GM23248 (cell line): ENCODE measurements around the gene TAF1B. TPM values are rescaled to one million over a fixed set of nuclear protein-coding genes. Genes with fewer than 3 reads are reported as not detected.
A peak's percentile ranks its signal among the peaks of the same experiment; 100 is the strongest.

ENCODE experiments used
- DNase-seq: peaks from one replicate; pipeline ENCODE4 v3.0.0-alpha.2; 2015
- H2AFZ ChIP-seq: fragments of 200-600 bp; sonication (generic); 2 replicates; pipeline ENCODE4 v1.6.1; 2016; ENCODE audit warnings: antibody characterized with exemption
- H3F3A ChIP-seq: fragments of 200-600 bp; sonication (generic); 2 replicates; pipeline ENCODE4 v1.6.1; 2016; ENCODE audit warnings: mild to moderate bottlenecking, antibody characterized with exemption, mixed run types; ENCODE audit not compliant: insufficient read depth
- H3K27ac ChIP-seq: fragments of 200-600 bp; sonication (generic); 2 replicates; pipeline ENCODE4 v1.5.1; 2016; ENCODE audit warnings: mild to moderate bottlenecking
- H3K27me3 ChIP-seq: fragments of 200-600 bp; sonication (generic); replicated peaks from 2 replicates; pipeline ENCODE4 v1.6.1; 2016; ENCODE audit warnings: mild to moderate bottlenecking; ENCODE audit not compliant: insufficient read depth
- H3K36me3 ChIP-seq: fragments of 200-600 bp; sonication (generic); 2 replicates; pipeline ENCODE4 v1.6.1; 2016; ENCODE audit warnings: low read depth, mild to moderate bottlenecking
- H3K4me1 ChIP-seq: fragments of 200-600 bp; sonication (generic); 2 replicates; pipeline ENCODE4 v1.6.1; 2016; ENCODE audit warnings: mild to moderate bottlenecking; ENCODE audit not compliant: insufficient read depth
- H3K4me2 ChIP-seq: fragments of 200-600 bp; sonication (generic); one replicate; pipeline ENCODE4 v1.6.1; 2016; ENCODE audit warnings: mild to moderate bottlenecking; ENCODE audit not compliant: unreplicated experiment
- H3K4me3 ChIP-seq: fragments of 200-600 bp; sonication (generic); 2 replicates; pipeline ENCODE4 v1.5.1; 2016; ENCODE audit warnings: mild to moderate bottlenecking
- H3K79me2 ChIP-seq: fragments of 200-600 bp; sonication (generic); 2 replicates; pipeline ENCODE4 v1.6.1; 2016; ENCODE audit warnings: mild to moderate bottlenecking; ENCODE audit not compliant: insufficient read depth
- H3K9ac ChIP-seq: fragments of 200-600 bp; sonication (generic); 2 replicates; pipeline ENCODE4 v1.6.1; 2016; ENCODE audit warnings: mild to moderate bottlenecking
- H3K9me2 ChIP-seq: fragments of 200-600 bp; sonication (generic); 2 replicates; pipeline ENCODE4 v1.6.1; 2016; ENCODE audit warnings: mixed run types, mild to moderate bottlenecking, moderate library complexity; ENCODE audit not compliant: insufficient read depth
- H3K9me3 ChIP-seq: fragments of 200-600 bp; sonication (generic); one replicate; pipeline ENCODE4 v1.6.1; 2017; ENCODE audit warnings: low read depth
- H4K20me1 ChIP-seq: fragments of 200-600 bp; sonication (generic); 2 replicates; pipeline ENCODE4 v1.6.0; 2016; ENCODE audit not compliant: insufficient read depth
- EZH2 ChIP-seq: fragments of 200-600 bp; sonication (generic); IDR thresholded peaks from 2 replicates; pipeline ENCODE4 v1.6.1; 2018; ENCODE audit warnings: antibody characterized with exemption, mild to moderate bottlenecking; ENCODE audit not compliant: insufficient read depth, poor library complexity, severe bottlenecking
- EZH2phosphoT487 ChIP-seq: fragments of 200-600 bp; sonication (generic); IDR thresholded peaks from 2 replicates; pipeline ENCODE4 v1.6.1; 2018; ENCODE audit warnings: antibody characterized with exemption, moderate library complexity, mild to moderate bottlenecking, low read depth; ENCODE audit not compliant: insufficient read depth
- WGBS, 2 experiments: methylation state at CpG; one replicate each; pipeline ENCODE4 v1.1.6; 2015 to 2017; ENCODE audit warnings: low lambda C conversion rate in 2 of 2, low coverage in 1 of 2; ENCODE audit errors: missing lambda C conversion rate in 2 of 2; 5-methylcytosine and 5-hydroxymethylcytosine counted together
- in situ Hi-C: fragments of 300-500 bp; cut with MboI; formaldehyde crosslinking; loops from 2 replicates; pipeline ENCODE4 v1.15.0; 2020
- polyA plus RNA-seq: library from polyadenylated mRNA; unstranded; fragments of >200 nt; fragmentation: Nextera tagmentation; extraction: Ambion mirVana; gene quantifications from 2 replicates; pipeline ENCODE4 v1.2.1, GENCODE V29; 2016
- total RNA-seq: library from RNA; depleted of rRNA; stranded (reverse); fragments of >200 nt; shearing (Covaris generic); gene quantifications from 2 replicates; pipeline ENCODE4 v1.2.3, GENCODE V29; 2014

TAF1B gene
- total and polyA plus RNA-seq, 2 experiments from 2014 or later: 16.6 to 27.0 TPM

- WGBS, 2 experiments: 12 to 13% methylated on average over 23 to 24 of the region's 24 CpGs
- Histone ChIP-seq H3K9me2 (no peaks in the 10 kb centered on the region), H3K27me3 (no peaks in the 10 kb centered on the region), H3K9ac (peak overlapping the region; percentile 51; the same call in 1 of the 2 replicates), H3K4me1 (peaks cover 9% of the 10 kb centered on the region; the same call in 1 of the 2 replicates), H3K9me3 (no peaks in the 10 kb centered on the region), H3F3A (peaks cover 5% of the 10 kb centered on the region; the same call in 1 of the 2 replicates), H3K4me3 (peak overlapping the region; percentile 56), H3K36me3 (no peaks in the 10 kb centered on the region), H3K79me2 (no peaks in the 10 kb centered on the region), H4K20me1 (no peaks in the 10 kb centered on the region), H2AFZ (peak overlapping the region; percentile 86), H3K27ac (no peak overlapping the region), H3K4me2 (peak overlapping the region; percentile 84)
- DNase-seq: peak; percentile 81
- no peak for TF ChIP-seq EZH2phosphoT487
- TF ChIP-seq EZH2: no peak
- in situ Hi-C loops: loop anchor here (10.0 kb wide), 1 partner anchor 241 kb away; no protein-coding TSS in a partner anchor
These were observed 29.8 kb upstream of the TAF1B start for GRCh38 chr2:9813312-9814128.

DNA sequence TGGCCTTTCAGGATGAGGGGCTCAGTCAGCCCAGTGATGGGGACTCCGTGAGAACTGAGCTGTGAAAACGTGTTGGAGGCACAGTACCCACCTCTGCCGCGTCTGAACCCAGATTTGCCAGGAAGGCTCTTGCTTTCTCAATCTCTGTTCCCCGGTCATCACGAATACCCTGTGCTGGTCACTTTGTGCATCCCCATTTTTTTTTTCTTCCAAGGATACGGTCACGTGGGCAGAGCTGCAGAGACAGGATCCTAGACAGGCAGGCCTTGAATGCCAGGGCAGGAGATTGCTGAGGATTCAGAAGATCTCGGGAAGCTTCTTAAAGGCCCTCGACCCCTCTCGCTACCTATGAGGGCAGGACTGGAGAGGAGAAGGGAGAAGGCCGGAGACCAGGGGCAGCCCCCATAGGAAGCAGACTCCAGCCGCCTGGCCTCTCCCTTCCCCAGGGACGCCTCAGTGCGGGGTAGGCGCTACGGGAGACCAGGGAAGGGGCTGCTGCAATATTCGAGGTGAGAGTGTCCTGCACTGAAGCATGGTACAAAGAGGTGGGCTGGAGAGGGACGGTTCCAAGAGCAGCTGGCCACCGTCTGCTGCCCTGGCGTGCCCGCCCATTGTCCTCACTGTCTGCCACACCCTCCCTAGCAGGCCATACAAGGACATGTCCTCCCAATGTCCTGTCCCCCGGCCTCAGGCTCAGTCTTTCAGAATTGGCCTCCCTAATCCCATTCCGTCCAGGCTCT is 29.0 kb upstream of the TAF1B start:
- peaks cover 9% of the 10 kb centered on the region; the same call in 1 of the 2 replicates for H3K4me1 ChIP-seq
- H3K4me3 ChIP-seq: peak overlapping the region; percentile 56
- TF ChIP-seq EZH2phosphoT487: no peak
- no peak for TF ChIP-seq EZH2
- H3K36me3 ChIP-seq: no peaks in the 10 kb centered on the region
- peak overlapping the region; percentile 51; the same call in 1 of the 2 replicates for H3K9ac ChIP-seq
- H3K79me2 ChIP-seq: no peaks in the 10 kb centered on the region
- H3K27ac ChIP-seq: no peak overlapping the region
- in situ Hi-C loops: loop anchor here (10.0 kb wide), 1 partner anchor 241 kb away; no protein-coding TSS in a partner anchor
- no peaks in the 10 kb centered on the region for H4K20me1 ChIP-seq
- H3K27me3 ChIP-seq: no peaks in the 10 kb centered on the region
- 56 to 67% methylated on average over 20 to 24 of the region's 24 CpGs for WGBS, 2 experiments
- peak overlapping the region; percentile 86 for H2AFZ ChIP-seq
- peaks cover 5% of the 10 kb centered on the region; the same call in 1 of the 2 replicates for H3F3A ChIP-seq
- peak overlapping the region; percentile 84 for H3K4me2 ChIP-seq
- no peak for DNase-seq
- H3K9me3 ChIP-seq: no peaks in the 10 kb centered on the region
- no peaks in the 10 kb centered on the region for H3K9me2 ChIP-seq

DNA sequence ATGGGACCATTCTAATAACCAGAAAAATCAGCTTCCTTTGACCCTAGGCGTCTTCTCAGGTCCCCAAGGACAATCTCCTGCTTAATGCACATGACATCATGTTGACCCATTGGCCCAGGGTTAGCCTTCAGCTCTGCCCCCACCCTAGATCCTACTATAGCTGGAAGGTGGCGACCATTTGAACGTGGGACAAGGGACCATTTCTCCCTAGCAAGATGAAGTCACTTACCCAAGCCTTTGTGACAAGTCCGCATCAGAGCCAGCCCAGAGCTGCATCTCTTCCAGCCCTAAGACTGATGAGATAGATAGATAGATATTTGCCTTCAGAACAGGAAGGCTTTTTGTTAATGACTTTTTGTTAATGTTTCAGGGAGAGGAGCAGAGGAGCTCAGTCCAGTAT is 28.2 kb upstream of the TAF1B start:
- Histone ChIP-seq H4K20me1 (no peaks in the 10 kb centered on the region), H3K27me3 (no peaks in the 10 kb centered on the region), H3K9me3 (no peaks in the 10 kb centered on the region), H3F3A (peaks cover 5% of the 10 kb centered on the region; the same call in 1 of the 2 replicates), H3K9ac (no peak overlapping the region), H3K79me2 (no peaks in the 10 kb centered on the region), H3K4me1 (peaks cover 9% of the 10 kb centered on the region; the same call in 1 of the 2 replicates), H3K27ac (no peak overlapping the region), H3K4me3 (no peak overlapping the region), H3K36me3 (no peaks in the 10 kb centered on the region), H2AFZ (no peak overlapping the region), H3K4me2 (no peak overlapping the region), H3K9me2 (no peaks in the 10 kb centered on the region)
- no peak for DNase-seq
- TF ChIP-seq EZH2phosphoT487 (no peak), EZH2 (no peak)
- WGBS, 2 experiments: 92 to 95% methylated on average over 4 of the region's 4 CpGs
- in situ Hi-C loops: loop anchor here (10.0 kb wide), 1 partner anchor 240 kb away; no protein-coding TSS in a partner anchor

DNA sequence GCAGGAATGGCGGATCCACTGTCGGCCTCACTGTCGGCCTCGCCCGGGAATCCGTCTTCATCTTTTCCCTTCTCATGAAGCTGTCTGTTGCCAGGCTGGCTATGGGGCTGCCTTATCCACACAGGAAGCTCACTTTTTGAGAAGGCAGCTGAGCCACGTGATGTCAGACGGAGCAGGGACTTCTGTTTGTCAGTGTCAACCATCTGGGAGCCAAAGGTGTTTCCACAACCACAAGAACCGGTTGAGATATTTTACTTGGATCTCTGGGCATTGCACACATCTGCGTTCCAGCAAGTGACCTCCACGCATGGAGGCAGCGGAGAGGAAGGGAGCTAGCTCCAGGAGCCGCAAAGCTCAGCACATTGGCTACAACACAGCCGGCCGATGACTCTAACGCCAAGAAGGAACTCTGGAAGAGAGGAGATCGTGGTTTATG is 27.4 kb upstream of the TAF1B start:
- H3K4me3 ChIP-seq: no peak overlapping the region
- H3K4me1 ChIP-seq: peaks cover 9% of the 10 kb centered on the region; the same call in 1 of the 2 replicates
- H3K27me3 ChIP-seq: no peaks in the 10 kb centered on the region
- H3K79me2 ChIP-seq: no peaks in the 10 kb centered on the region
- no peak overlapping the region for H2AFZ ChIP-seq
- in situ Hi-C loops: loop anchor here (10.0 kb wide), 1 partner anchor 239 kb away; no protein-coding TSS in a partner anchor
- TF ChIP-seq EZH2phosphoT487 (no peak), EZH2 (no peak)
- no peaks in the 10 kb centered on the region for H3K9me2 ChIP-seq
- H4K20me1 ChIP-seq: no peaks in the 10 kb centered on the region
- no peaks in the 10 kb centered on the region for H3K36me3 ChIP-seq
- no peak overlapping the region for H3K4me2 ChIP-seq
- no peak overlapping the region for H3K9ac ChIP-seq
- H3K9me3 ChIP-seq: no peaks in the 10 kb centered on the region
- DNase-seq: no peak
- H3K27ac ChIP-seq: no peak overlapping the region
- H3F3A ChIP-seq: peaks cover 5% of the 10 kb centered on the region; the same call in 1 of the 2 replicates
- 88 to 93% methylated on average over 17 of the region's 17 CpGs for WGBS, 2 experiments
